Stimulated activated CD4-positive, alpha-beta T cell treated with anti-CD3 and anti-CD28 coated beads, Interleukin-4, amount 100 ng/mL, for 4 hours (primary cell): Measurements from ENCODE around the gene TMEM185B.
"Not testable (repeated sequence)": the region's sequence is repeated elsewhere in the genome, so short reads cannot be mapped to it uniquely, and the experiment has no call there.

ENCODE experiments used
- DNase-seq, 2 experiments: peaks; one replicate each; pipeline ENCODE4 v3.0.0-alpha.2; 2020

The TMEM185B gene

DNA sequence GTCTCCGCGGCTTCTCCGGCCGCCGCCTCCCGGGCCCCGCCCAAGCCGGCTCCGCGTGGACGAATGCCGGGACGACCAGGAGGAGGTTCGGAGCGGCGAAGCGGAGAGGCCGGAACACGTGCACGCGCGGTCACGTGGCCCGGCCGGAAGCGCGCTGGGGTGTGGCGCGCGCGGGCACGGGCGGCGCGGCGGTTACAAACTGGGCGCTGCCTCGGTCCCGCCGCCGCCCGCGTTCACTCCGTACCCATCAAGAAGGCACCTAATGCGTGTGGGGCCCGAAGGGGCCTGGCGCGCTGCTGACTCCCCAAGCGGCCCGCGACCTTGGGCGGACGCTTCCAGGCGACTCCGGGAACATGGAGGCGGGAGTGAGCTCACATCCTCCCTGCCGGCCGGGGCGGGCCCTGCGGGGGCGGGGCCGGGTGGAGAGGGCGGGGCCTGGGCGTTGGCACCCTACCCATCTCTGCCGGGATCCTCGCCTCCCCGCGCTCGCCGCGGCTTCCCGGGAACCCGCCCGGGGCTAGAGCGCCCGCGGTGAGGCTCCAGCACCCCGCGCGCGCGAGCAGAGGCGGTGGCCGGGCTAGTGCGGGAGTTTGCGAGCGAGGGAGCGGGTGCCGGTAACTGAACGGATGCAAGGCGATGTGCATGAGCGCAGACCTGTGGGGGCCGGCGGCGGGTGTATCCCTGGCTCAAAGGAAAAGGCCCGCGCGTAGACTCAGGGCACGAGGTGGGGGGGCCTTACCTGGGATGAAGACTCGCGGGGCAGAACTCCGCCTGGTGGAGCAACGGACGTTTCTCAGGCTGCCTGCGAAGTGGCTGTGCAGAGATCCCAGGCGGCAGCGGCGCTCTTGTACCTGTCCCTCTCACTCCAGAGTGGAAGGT lies at the start of gene TMEM185B:
TSS of gene TMEM185B (minus strand) at position 367 of the 879 bp plus-strand sequence. CDS start 424 bp downstream, outside the sequence.
- peak; percentile 91 to 92 for DNase-seq

DNA sequence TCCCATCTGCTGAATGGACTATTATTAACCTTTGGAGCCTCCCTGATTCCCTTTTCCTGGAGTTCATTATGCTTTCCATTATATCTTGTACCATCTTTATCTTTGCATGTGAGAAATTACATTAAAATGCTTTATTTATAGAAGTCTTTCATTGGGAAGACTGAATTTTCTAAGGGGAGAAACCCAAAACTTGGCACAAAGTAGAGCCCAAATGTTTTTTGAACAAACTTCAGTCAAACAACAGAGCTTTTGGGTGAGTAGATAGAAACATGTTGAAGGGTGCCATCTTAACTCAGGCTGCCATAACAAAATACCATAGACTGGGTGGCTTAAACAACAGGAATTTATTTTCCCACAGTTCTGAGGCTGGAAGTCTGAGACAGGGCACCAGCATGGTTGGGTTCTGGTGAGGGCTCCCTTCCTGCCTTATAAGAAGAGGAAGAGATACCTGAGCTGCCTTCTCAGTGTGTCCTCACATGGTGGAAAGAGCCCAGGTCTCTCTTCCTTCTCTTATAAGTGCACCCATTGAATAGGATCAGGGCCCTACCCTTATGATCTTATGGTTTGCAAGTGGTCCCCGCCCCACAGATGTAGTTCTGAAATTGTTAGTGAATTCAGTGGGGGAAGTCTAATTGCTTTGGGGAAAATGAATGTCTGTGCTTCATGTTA lies 48.6 kb upstream of the TMEM185B start:
- DNase-seq, result no peak

DNA sequence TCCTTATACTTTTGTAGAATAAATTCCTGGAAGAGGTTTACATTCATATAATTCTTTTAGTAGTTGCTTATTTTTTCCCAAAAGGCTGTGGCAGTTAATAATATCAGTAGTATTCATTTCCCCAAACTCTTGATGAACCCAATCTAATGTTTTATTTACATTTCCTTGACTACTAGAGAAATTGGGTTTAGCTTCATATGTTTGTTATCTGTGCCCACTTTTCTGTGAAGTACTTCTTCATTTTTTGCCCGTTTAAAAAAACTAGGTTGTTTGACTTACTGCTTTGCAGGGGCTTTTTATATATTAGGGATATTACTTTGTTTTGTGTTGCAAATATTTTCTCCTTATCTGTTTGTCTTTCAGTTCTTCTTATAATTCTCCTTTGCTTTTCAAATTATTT lies 46.6 kb upstream of the TMEM185B start:
- DNase-seq, result no peak

DNA sequence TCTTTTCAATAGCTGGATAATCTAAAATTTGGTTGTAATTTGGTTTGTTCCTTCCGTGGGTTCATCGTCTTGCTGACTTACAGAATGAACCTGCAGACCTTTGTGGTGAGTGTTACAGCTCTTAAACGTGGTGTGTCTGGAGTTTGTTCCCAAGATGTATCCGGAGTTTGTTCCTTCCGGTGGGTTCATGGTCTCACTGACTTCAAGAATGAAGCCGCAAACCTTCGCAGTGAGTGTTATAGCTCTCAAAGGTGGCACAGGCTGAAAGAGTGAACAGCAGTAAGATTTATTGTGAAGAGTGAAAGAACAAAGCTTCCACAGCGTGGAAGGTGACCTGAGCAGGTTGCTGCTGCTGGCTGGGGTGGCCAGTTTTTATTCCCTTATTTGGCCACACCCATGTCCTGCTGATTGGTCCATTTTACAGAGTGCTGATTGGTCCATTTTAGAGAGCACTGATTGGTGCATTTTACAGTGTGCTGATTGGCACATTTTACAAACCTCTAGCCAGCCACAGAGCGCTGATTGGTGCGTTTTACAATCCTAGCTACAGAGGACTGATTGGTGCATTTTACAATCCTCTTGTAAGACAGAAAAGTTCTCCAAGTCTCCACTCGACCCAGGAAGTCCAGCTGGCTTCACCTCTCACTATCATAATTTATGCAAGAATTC lies 46.0 kb upstream of the TMEM185B start:
- no peak for DNase-seq

DNA sequence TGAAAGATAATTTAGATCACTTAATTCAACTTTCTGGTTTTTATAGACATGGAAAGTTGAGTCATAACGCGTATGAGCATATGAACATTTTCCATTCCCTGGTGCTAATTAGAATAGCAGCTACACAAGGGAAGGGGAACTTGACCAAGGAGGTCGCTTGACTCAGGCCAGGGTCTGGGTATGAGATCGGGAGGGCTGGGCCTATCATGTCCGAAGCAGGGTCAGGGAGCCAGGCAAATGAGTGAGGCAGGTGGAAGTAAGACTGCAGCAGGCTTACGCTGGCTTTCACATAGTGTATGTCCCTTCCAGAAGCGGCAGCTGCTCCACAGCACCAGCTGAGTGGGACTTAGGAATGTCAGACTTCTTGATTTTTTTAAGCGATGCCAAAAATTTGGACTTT lies 44.1 kb upstream of the TMEM185B start:
- DNase-seq, result no peak

DNA sequence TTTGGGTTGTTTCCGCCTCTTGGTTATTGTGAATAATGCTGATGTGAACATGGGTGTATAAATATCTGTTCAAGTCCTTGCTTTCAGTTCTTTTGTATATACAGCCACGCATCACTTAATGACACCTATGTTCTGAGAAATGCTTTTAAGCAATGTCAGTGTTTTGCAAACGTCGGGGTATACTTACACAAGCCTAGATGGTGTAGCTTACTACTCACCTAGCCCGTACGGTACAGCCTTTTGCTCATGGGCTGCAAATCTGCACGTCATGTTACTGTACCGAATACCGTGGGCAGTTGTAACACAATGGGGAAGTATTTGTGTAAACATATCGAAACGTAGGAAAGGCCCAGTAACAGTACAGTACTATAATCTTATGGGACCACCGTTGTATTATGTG lies 41.8 kb upstream of the TMEM185B start:
- no peak for DNase-seq

DNA sequence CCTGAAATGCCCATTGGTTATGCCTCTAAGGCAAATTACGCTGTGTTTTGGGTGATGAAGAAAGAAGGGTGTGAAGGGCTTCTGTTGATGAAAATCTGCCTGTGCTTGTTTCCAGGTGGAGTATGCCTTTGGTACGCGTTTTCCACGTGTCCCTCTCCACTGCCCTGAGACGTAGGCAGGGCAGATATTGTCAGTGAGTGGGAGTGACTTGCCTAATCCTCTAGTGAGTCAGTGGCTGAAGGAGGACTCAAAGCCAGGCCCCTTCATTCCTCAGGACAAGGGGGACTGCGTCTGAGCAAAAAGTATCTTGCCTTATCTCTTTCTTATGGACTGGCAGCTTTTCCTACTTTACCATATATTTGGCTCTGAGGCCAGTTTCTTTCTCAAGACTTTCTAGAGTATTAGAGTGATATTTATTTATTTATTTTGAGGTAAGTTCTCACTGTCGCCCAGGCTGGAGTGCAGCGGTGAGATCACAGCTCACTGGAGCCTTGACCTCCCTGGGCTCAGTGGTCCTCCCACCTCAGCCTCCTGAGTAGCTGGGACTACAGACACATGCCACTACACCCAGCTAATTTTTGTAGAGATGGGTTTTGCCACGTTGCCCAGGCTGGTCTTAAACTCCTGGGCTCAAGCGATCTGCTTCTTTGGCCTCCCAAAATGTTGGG lies 39.7 kb upstream of the TMEM185B start:
- no peak for DNase-seq

DNA sequence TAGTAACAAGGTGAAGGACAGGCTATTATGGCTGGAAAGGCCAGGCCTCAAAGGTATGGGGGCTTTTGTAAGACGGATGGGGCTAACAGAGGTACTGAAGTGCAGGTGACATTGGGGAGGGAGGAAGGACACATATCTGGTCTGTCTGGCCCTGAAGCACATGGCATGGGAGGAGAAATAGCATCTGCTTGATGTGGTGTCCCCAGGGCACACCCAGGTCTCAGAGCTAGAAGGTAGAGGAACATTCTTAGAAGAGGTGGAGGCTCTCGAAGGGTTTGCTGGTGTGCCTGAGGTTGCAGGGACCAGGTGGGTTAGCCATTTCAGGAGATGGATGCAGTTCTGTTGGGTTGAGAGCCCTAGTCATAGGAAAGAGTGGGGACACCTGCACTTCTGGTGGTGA lies 39.0 kb upstream of the TMEM185B start:
- DNase-seq, result no peak

DNA sequence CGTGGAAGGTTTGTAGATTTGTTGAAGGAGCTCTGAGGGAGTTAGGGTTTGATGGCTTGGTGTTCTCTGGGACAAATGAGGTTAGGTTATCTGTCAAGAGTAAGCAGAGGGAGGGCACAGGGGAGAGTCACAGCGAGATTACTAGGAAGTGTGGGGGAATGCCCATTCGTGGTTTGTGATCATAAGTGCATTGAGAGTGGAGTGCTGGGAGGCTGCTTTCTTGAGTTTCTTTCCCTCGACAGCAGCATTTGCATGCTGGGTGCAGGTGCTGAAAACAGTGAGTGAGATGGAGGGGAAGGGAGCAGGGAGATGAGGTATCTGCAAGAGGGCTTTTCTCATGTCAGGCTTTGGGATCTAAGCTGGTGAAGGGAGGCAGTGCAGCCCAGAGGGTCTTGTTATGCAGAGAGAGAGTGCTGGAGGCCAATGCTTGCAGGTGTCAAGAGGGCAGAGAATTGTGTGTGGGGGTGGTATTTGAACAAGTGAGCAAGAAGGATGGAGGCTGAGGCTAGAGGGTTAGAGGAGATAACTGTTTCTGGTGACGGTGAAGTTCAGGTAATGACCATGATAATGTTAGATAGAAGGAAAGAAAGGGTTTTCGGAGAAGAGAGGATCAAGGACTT lies 38.3 kb upstream of the TMEM185B start:
- peak; percentile 29 to 36 for DNase-seq

DNA sequence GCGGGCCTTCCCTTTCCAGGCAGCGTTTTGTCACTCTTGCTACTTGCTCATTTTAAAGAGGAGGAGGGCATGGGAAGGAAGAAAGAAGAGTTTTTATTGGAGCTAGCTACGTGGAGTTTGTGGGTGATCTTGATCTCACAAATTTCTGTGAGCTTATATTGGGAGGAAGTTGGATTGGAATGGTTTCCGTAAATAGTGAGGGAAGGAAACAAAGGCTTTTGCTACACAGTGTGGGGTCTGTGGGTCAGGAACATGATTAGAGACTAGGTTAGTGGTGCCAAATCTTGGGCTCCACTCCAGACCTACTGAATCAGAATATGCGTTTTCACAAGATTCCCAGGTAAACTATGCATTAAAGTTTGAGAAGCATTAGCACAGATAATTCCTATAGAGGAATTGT lies 37.5 kb upstream of the TMEM185B start:
- no peak for DNase-seq

DNA sequence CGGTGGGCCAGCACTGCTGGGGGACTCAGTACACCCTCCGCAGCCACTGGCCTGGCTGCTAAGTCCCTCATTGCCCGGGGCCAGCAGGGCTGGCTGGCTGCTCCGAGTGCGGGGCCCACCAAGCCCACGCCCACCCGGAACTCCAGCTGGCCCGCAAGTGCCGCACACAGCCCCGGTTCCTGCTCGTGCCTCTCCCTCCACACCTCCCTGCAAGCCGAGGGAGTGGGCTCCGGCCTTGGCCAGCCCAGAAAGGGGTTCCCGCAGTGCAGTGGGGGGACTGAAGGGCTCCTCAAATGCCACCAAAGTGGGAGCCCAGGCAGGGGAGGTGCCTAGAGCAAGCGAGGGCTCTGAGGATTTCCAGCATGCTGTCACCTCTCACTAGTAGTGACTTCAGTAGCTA lies 36.7 kb upstream of the TMEM185B start:
- not testable (repeated sequence) for DNase-seq

DNA sequence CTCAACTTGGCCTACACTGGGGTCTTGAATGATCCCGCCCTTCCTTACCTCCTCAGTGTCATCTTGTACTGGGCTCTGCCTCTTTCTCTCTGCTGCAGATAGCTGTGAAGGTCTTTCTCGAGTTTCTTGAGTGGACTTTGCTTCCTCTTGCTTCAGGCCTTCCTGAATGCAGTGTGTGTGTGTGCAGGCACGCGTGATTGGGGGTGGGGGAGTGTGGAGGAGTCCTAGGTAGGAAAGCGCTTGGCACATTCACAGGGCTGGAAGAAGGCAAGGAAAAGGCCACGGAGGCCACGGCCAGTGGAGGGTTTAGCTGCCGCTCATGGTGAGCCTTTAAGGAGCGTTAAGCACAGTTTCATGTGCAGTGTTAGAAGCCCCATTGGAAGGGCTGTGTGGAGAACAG lies 35.0 kb upstream of the TMEM185B start:
- no peak for DNase-seq

DNA sequence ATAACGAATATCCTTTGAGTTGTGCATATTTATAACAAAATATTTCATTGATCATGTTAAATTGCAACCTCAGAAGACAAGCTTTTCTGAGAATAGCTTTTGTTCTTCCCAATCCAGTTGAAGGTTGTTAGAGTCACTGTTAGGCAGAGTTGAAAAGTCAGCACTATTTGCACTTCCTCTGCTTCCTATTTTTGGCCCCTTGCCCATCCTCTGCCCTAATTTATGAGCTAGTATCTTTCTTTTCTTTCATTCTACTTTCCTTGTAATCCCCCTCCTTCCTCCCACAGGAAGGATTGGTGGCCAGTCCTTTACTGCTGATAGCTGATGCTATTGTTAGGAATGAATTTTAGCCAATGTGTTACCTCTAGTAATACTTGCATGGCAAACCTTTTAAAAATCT lies 34.3 kb upstream of the TMEM185B start:
- no peak for DNase-seq

DNA sequence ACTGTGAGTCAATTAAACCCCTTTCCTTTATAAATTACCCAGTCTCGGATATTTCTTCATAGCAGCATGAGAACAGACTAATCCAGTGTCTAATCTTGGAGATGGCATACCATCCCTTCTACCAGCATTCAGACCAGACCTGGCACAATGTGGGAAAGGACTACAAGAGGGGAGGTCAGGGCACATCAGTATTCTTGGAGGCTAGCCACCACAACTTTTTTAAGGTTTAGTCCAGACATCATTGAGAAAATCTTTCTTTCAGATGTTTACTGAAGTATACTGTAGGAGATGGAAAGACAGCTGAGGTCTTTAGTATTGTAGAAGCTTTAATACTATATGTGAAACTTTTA lies 33.4 kb upstream of the TMEM185B start:
- DNase-seq, result no peak

DNA sequence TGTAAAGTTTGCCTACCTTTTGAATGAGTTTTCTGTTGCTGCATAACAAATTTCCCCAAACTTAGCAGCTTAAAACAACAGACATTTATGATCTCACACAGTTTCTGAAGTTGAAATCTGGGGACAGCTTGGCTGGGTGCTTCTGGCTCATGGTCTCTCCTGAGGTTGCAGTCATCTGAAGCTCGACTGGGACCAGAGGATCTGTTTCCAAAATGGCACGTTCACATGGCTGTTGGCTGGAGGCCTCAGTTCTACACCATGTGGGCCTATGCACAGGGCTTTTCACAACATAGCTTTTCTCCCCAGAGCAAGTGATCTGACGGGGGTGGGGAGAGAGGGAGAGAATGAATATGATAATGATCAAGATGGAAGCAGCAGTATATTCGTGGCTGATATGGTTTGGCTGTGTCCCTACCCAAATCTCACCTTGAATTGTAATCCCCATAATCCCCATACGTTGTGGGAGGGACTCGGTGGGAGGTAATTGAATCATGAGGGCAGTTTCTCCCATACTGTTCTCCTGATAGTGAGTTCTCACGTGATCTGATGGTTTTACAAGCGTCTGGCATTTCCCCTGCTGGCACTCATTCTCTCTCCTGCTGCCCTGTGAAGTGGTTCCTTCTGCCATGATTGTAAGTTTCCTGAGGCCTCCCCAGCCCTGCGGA lies 32.9 kb upstream of the TMEM185B start:
- no peak for DNase-seq

DNA sequence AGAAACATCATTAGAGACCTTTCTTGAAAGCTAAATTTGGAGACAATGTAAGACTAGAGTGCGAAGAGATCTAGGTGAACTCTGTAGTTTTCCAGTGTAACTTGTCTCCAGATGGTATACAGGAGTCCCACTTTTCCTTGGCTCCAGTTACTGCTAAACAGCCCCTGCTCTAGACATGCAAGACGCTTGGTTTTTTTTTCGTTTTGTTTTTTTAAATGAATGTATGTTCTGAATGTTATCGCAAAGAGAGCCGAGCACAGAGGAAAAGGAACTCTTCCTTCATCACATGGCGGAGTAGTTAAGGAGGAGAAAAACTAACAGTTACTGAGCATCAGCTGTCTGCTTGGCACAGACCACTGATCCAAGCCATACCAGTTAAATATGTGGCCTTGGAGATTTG lies 31.9 kb upstream of the TMEM185B start:
- no peak for DNase-seq

DNA sequence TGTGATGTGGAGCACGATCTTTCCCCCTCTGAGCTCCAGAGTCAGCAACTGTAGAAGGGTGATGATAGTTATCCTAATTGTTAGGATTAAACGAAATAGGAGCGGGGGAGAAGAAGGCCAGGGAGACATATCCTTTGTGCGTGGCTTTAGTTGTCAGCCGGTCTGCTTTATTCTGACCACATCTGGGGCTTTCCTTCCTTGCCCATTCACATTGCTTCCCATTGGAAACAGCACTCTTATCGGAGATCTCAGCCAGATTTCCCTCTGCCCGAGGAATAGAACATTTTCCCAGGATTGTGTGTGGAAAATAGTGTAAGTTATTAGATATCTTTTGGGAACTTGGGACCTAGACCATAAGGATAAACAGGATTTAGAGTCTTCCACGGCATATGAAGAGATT lies 31.0 kb upstream of the TMEM185B start:
- no peak for DNase-seq

DNA sequence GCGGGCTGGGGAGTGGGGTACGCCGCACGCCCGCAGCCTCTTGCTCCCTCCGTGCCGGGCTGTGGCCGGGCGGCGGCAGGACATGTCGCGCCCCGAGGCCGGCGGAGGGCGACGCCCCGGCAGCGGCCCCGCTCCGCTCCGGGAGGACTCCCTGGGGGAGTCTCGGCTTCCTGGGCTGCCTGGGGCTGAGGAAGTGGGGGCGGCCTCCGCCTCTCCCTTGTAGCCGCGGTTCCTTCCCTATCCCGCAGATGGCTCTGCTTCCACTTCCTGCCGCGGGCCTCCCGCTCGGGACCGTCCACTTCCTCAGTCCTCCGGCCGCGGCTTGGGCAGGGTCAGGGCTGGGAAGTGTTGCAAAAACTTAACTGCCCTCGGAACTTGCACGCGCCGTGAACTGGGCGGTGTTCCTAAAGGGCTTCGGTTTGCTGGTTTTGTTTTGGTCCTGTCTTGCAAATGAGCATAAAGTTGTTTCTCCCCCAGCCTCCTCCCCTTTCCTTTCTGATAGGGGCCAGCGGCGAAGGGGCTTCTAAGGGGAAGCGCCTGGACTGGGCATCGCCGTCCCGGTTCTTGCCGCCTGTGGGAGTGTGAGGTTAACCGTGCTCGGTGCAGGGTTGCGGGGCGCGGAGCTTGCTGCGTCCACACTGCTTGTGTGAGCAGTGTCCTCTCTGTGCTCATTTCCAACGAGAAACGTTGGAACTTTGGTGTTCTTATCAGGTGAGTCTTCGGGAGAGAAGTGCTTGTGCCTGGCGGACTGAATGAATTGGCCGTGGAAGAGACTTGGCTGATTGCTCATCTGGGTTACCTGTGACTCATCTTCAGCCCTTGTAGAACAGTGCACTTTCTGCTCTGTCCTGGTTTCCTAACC lies 30.1 kb upstream of the TMEM185B start:
- DNase-seq, result peak; percentile 17 to 34

DNA sequence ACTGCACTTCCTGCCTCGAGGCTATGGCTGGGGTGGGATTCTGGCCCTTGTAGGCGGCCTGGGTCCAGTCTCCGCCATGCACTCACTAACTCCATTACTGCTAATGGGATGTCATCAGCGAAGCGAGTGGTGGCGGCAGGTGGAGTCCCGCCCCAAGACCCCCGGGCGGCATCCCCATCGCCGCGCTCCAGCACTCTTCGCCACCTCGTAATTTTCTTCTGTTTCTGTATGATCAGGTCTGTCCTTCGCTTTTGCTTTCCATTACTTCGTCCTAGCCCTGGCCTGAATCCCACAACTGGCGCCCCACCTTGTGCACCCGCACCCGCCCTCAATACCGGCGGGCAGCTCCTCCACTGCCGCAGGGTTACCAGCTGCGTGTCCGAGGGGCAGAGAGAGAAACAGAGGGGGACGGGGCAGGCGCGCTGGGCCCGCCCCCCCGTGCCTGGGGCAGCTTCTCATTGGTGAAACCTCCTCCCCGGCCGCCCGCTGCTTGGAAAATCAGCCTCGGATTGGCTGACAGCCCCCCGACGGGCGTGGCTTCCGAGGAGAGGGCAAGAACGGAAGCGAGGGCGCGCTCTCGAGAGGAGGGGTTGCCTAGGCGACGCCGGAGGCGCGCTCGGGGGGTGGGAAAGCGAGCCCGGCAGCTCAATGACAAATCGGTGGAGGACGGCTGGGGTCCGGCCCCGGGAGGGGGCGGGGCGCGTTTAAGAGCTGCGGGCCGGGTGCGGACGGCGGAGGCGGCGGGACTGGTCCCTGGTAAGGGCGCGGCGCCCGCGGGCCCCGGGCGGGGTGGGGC lies 29.2 kb upstream of the TMEM185B start, which contains the start of gene RALB:
TSS of gene RALB (plus strand) at position 628 of the 796 bp plus-strand sequence. CDS start 25,813 bp downstream, outside the sequence.
- DNase-seq, result peak; percentile 98

DNA sequence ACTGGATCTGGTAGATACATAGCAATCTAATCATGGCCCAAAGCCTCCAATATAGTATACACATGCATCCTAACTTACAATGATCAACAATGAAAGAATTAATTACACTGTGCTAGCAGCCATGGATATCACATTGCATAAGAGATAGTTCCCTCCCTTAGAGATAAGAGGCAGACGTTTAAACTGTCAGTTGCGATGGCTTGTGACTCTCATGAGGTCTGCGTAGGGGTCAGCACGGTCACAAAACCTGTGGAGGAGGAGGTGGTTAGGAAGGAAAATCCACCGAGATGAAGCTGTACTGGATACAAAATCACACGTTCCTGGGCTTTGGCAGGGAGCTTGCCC lies 28.7 kb upstream of the TMEM185B start:
- DNase-seq, result no peak
